HepG2 (cell line): ENCODE results near the gene RSPRY1. TPM values are rescaled to one million over a fixed set of nuclear protein-coding genes. Genes with fewer than 3 reads are reported as not detected.
A peak's percentile ranks its signal among the peaks of the same experiment; 100 is the strongest.

Experiments
- CHD2 ChIP-seq: IDR thresholded peaks from 2 replicates; pipeline ENCODE4 v1.6.1; 2011; ENCODE audit warnings: low read depth, low read length, improper control_type of control experiment
- IKZF4 ChIP-seq: sonication (generic); formaldehyde crosslinking; IDR thresholded peaks from 2 replicates; pipeline ENCODE4 v1.5.1; 2020; ENCODE audit warnings: borderline replicate concordance, mild to moderate bottlenecking, low read depth, missing genetic modification reagents; ENCODE audit errors: not compliant biosample characterization
- MAZ ChIP-seq, 2 experiments: sonication (generic) in 1 of 2; formaldehyde crosslinking in 1 of 2; IDR thresholded peaks; 2 replicates each; pipeline versions ENCODE4 v1.5.0 to v1.6.1; 2012 to 2020; ENCODE audit warnings: low read depth in 2 of 2, mild to moderate bottlenecking in 2 of 2, borderline replicate concordance in 1 of 2, improper control_type of control experiment in 1 of 2, low read length in 1 of 2, missing genetic modification reagents in 1 of 2, moderate library complexity in 1 of 2
- MED13 ChIP-seq: sonication (generic); formaldehyde crosslinking; IDR thresholded peaks from 2 replicates; pipeline ENCODE4 v1.5.0; 2020; ENCODE audit warnings: missing genetic modification reagents
- MLXIP ChIP-seq: sonication (generic); formaldehyde crosslinking; IDR thresholded peaks from 2 replicates; pipeline ENCODE4 v1.9.0; 2021; ENCODE audit warnings: missing genetic modification reagents, borderline replicate concordance
- NRL ChIP-seq: sonication (generic); formaldehyde crosslinking; IDR thresholded peaks from 2 replicates; pipeline ENCODE4 v1.5.0; 2020; ENCODE audit warnings: missing genetic modification reagents, mild to moderate bottlenecking, moderate library complexity, borderline replicate concordance
- RXRA ChIP-seq: sonication (generic); formaldehyde crosslinking; IDR thresholded peaks from 2 replicates; pipeline ENCODE4 v1.5.1; 2020; ENCODE audit warnings: missing genetic modification reagents
- SNAPC2 ChIP-seq: sonication (generic); formaldehyde crosslinking; IDR thresholded peaks from 2 replicates; pipeline ENCODE4 v1.8.1; 2022; ENCODE audit warnings: mild to moderate bottlenecking, missing genetic modification reagents
- SOX13 ChIP-seq, 3 experiments: fragments of 450-650 bp in 1 of 3; sonication (generic) in 1 of 3; formaldehyde crosslinking in 1 of 3; IDR thresholded peaks in 2 of 3; conservative IDR thresholded peaks in 1 of 3; 2 replicates each; pipeline versions ENCODE4 v1.5.0 to v1.6.1; 2016 to 2020; ENCODE audit warnings: antibody characterized with exemption in 1 of 3, mild to moderate bottlenecking in 1 of 3, missing compliant biosample characterization in 1 of 3, missing genetic modification reagents in 1 of 3, moderate library complexity in 1 of 3
- SYNCRIP ChIP-seq: fragments of 200-400 bp; formaldehyde crosslinking; IDR thresholded peaks from 2 replicates; pipeline ENCODE4 v1.6.1; 2018; ENCODE audit warnings: mild to moderate bottlenecking, low read depth, low read length; ENCODE audit not compliant: insufficient read depth
- TEAD2 ChIP-seq: sonication (generic); formaldehyde crosslinking; IDR thresholded peaks from 2 replicates; pipeline ENCODE4 v1.9.0; 2021; ENCODE audit warnings: missing genetic modification reagents
- U2AF2 ChIP-seq: fragments of 200-400 bp; formaldehyde crosslinking; IDR thresholded peaks from 2 replicates; pipeline ENCODE4 v1.6.1; 2017; ENCODE audit warnings: low read depth, mild to moderate bottlenecking, low read length
- ZNF354B ChIP-seq: sonication (generic); formaldehyde crosslinking; IDR thresholded peaks from 2 replicates; pipeline ENCODE4 v1.8.0; 2022; ENCODE audit warnings: mild to moderate bottlenecking, missing genetic modification reagents
- ZNF441 ChIP-seq: sonication (generic); formaldehyde crosslinking; IDR thresholded peaks from 2 replicates; pipeline ENCODE4 v1.7.0; 2021; ENCODE audit warnings: missing genetic modification reagents, borderline replicate concordance
- ZNF451 ChIP-seq: sonication (generic); formaldehyde crosslinking; IDR thresholded peaks from 2 replicates; pipeline ENCODE4 v1.5.0; 2020; ENCODE audit warnings: mild to moderate bottlenecking, missing genetic modification reagents
- ZNF564 ChIP-seq: sonication (generic); formaldehyde crosslinking; IDR thresholded peaks from 2 replicates; pipeline ENCODE4 v1.8.1; 2023; ENCODE audit warnings: mild to moderate bottlenecking, missing genetic modification reagents
- ZNF614 ChIP-seq: IDR thresholded peaks from 2 replicates; pipeline ENCODE4 v1.6.1; 2018; ENCODE audit warnings: missing biosample characterization, missing genetic modification reagents, inconsistent platforms, borderline replicate concordance
- ZNF713 ChIP-seq: sonication (generic); formaldehyde crosslinking; IDR thresholded peaks from 2 replicates; pipeline ENCODE4 v1.4.0; 2020; ENCODE audit warnings: mild to moderate bottlenecking, missing genetic modification reagents
- ZSCAN22 ChIP-seq: sonication (generic); formaldehyde crosslinking; IDR thresholded peaks from 2 replicates; pipeline ENCODE4 v1.4.0; 2020; ENCODE audit warnings: mild to moderate bottlenecking, missing genetic modification reagents
- polyA plus RNA-seq, 8 experiments: library from polyadenylated mRNA; depleted of rRNA in 3 of 8; stranded (reverse) in 7 of 8; unstranded in 1 of 8; fragments of >200 nt; fragmentation: Illumina TruSeq in 4 of 8; extraction: Trizol in 4 of 8; gene quantifications; 2 replicates each; pipeline versions ENCODE4 v1.2.1 to v1.2.3, GENCODE V29; 2011 to 2016; ENCODE audit warnings: low read depth in 4 of 8, missing spikeins in 1 of 8, mixed read lengths in 1 of 8; ENCODE audit not compliant: insufficient read depth in 1 of 8
- total RNA-seq, 5 experiments: library from RNA; depleted of rRNA; stranded (reverse); fragments of >200 nt; fragmentation: Illumina TruSeq; extraction: Trizol; gene quantifications; 2 replicates each; pipeline ENCODE4 v1.2.3, GENCODE V29; 2016; ENCODE audit warnings: low read depth in 1 of 5
- TF ChIP-seq, protein P1 (sequence below): sonication (generic); formaldehyde crosslinking; IDR thresholded peaks from 2 replicates; pipeline ENCODE4 v1.5.0; 2020; ENCODE audit warnings: missing genetic modification reagents
- TF ChIP-seq, protein P2 (sequence below): sonication (generic); formaldehyde crosslinking; IDR thresholded peaks from 2 replicates; pipeline ENCODE4 v1.9.0; 2021; ENCODE audit warnings: missing genetic modification reagents, borderline replicate concordance

The RSPRY1 gene
- total and polyA plus RNA-seq, 2 of the 13 experiments (the other 11 are each of a cell fraction or from before 2014, with no cell fraction given), result 53.4 to 61.0 TPM

DNA sequence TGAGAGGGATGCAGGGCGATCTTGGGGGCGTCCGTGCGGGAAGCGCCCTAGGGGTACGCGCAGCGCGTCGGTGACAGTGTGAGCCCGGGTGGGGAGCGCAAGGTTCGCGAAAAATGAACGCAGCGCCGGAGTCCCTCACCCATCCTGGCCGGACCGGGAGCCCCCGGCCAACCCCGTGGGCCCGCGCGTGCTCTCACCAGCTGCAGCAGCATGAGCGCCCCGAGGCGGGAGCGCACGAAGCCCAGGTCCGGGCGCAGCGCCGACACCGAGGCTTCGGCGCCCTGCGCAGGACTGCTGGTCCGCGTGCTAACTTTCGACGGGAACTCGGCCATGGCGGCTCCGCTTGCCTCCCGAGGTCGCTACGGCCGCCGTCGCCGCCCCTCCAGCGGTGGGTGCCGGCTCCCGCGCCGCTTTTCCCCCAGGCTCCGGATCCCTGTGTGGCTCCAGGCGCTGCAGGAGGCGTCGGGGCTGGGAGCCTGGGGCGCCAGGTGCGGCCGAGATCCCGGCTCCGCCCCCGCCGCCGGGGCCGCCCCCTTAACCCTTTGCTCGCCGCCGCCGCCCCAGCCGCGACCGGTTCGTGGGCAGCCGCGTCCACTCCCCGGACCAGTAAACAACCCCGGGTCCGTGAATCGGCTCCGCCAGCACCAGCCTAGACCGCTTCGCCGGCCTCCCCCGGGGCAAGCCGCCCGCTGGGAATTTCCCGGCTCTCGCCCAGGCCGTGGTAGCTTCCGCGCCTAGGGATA is 98.3 kb downstream of the RSPRY1 start, which contains the start of gene PLLP (continued):
- TF ChIP-seq, protein P1, sequence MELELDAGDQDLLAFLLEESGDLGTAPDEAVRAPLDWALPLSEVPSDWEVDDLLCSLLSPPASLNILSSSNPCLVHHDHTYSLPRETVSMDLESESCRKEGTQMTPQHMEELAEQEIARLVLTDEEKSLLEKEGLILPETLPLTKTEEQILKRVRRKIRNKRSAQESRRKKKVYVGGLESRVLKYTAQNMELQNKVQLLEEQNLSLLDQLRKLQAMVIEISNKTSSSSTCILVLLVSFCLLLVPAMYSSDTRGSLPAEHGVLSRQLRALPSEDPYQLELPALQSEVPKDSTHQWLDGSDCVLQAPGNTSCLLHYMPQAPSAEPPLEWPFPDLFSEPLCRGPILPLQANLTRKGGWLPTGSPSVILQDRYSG (CRISPR knock-in tag), result peak; percentile 93
- TF ChIP-seq MLXIP (CRISPR knock-in tag) (peak; percentile 92), SNAPC2 (CRISPR knock-in tag) (peak; percentile 87; the same call in 1 of the 2 replicates), ZNF441 (CRISPR knock-in tag) (peak; percentile 90), IKZF4 (CRISPR knock-in tag) (peak; percentile 96), NRL (peak; percentile 98), CHD2 (no peak), ZNF614 (peak; percentile 29; the same call in 1 of the 2 replicates), MED13 (peak; percentile 82; the same call in 1 of the 2 replicates), MAZ (IDR thresholded peaks at IDR 0.05; ENCODE audit: borderline replicate concordance, low read depth, low read length) (no peak), MAZ (CRISPR knock-in tag; IDR thresholded peaks at IDR 0.05; ENCODE audit: low read depth) (peak; percentile 96; the same call in 1 of the 2 replicates), ZNF713 (CRISPR knock-in tag) (peak; percentile 96), ZNF354B (0 out of 2 replicates have a peak, but pooled peaks have one; percentile 59), U2AF2 (no peak), SYNCRIP (no peak), TEAD2 (CRISPR knock-in tag) (peak; percentile 89; the same call in 1 of the 2 replicates), ZNF451 (peak; percentile 99), SOX13 (IDR thresholded peaks at IDR 0.05) (no peak; the same call in 1 of the 2 replicates), SOX13 (CRISPR knock-in tag; conservative IDR thresholded peaks at IDR 0.05 in 1 of 2, IDR thresholded peaks at IDR 0.05 in 1 of 2) (peak in 1 of 2 experiments; percentile 24; a peak in 1 of 4 replicates), ZNF564 (CRISPR knock-in tag) (peak; percentile 95), RXRA (peak; percentile 68; the same call in 1 of the 2 replicates), ZSCAN22 (CRISPR knock-in tag) (peak; percentile 84)
- TF ChIP-seq, protein P2, sequence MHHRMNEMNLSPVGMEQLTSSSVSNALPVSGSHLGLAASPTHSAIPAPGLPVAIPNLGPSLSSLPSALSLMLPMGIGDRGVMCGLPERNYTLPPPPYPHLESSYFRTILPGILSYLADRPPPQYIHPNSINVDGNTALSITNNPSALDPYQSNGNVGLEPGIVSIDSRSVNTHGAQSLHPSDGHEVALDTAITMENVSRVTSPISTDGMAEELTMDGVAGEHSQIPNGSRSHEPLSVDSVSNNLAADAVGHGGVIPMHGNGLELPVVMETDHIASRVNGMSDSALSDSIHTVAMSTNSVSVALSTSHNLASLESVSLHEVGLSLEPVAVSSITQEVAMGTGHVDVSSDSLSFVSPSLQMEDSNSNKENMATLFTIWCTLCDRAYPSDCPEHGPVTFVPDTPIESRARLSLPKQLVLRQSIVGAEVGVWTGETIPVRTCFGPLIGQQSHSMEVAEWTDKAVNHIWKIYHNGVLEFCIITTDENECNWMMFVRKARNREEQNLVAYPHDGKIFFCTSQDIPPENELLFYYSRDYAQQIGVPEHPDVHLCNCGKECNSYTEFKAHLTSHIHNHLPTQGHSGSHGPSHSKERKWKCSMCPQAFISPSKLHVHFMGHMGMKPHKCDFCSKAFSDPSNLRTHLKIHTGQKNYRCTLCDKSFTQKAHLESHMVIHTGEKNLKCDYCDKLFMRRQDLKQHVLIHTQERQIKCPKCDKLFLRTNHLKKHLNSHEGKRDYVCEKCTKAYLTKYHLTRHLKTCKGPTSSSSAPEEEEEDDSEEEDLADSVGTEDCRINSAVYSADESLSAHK (CRISPR knock-in tag), result no peak
